ENCODE results near the gene CLINT1. TPM values are rescaled to one million over a fixed set of nuclear protein-coding genes. Genes with fewer than 3 reads are reported as not detected.
A peak's percentile ranks its signal among the peaks of the same experiment; 100 is the strongest.

Gene CLINT1
- total and polyA plus RNA-seq, 8 donors = 68.0 to 118 (median 106) TPM

DNA sequence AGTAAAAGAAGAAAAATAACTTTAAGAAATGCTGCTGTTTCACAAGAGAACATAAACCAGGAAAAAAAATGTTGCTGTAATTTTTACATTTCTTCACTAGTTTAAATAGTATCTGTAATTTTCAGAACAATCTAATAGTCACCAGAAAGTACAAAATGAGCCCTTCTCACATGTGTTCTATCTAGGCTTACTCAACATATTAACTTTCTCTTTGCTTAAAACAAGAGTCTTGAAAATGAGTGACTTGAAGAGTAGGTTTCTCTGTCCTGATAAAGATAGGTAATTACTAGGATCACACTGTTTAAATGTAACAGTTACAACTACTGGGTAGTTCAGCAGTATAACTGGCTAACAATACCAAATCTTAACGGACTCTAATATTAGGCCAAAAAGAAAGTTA is 37.5 kb downstream of the CLINT1 start:
- H3K4me3 ChIP-seq = no peak overlapping the region
- H3K9me3 ChIP-seq = no peaks in the 10 kb centered on the region
- DNase-seq (no peak), ATAC-seq (peak; percentile 35)
- no peaks in the 10 kb centered on the region for H3K27me3 ChIP-seq
- TF ChIP-seq, protein P1, sequence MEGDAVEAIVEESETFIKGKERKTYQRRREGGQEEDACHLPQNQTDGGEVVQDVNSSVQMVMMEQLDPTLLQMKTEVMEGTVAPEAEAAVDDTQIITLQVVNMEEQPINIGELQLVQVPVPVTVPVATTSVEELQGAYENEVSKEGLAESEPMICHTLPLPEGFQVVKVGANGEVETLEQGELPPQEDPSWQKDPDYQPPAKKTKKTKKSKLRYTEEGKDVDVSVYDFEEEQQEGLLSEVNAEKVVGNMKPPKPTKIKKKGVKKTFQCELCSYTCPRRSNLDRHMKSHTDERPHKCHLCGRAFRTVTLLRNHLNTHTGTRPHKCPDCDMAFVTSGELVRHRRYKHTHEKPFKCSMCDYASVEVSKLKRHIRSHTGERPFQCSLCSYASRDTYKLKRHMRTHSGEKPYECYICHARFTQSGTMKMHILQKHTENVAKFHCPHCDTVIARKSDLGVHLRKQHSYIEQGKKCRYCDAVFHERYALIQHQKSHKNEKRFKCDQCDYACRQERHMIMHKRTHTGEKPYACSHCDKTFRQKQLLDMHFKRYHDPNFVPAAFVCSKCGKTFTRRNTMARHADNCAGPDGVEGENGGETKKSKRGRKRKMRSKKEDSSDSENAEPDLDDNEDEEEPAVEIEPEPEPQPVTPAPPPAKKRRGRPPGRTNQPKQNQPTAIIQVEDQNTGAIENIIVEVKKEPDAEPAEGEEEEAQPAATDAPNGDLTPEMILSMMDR (IDR thresholded peaks at IDR 0.05) = no peak
- no peak overlapping the region for H3K27ac ChIP-seq
- no peaks in the 10 kb centered on the region for H3K36me3 ChIP-seq
- intact Hi-C loops (cut with DNase I) = loop anchor here in 1 of 2 donors (10.0 kb wide), 1 partner anchor 173 kb away; no protein-coding TSS in a partner anchor
- H3K4me1 ChIP-seq = peaks cover 13 to 30% of the 10 kb centered on the region in 2 donors

DNA sequence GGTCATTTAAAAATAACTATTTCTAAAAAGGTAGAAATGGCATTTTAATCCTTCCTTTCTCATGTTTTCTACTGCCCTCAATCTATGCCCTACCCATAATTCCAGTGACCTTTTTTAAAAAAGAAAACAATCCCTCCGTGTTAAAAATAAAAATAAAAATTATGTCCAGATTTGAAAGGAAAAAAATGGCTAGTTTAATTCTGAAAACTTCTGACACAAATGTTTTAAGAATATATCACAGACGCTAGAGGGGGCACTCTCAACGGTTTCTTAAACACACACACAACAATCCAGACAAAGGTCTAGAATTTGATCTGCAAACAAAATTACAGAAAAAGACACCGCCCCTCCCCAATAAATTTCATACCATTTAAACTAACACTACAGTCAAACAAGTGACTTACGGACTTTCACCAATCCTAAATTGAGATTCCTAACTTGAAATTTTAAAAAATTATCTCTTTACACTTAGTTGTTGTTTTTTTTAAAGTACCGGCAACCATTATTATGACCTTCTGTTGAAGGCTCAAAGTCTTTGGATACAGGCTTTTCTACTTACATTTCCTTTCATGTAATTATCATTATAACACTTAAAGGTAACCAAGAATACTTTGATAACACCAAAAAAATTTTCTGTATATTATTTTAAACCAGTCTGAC is 38.2 kb downstream of the CLINT1 start:
- Histone ChIP-seq H3K36me3 (no peaks in the 10 kb centered on the region), H3K9me3 (no peaks in the 10 kb centered on the region), H3K27me3 (no peaks in the 10 kb centered on the region), H3K4me1 (peaks cover 11 to 24% of the 10 kb centered on the region in 2 donors), H3K4me3 (no peak overlapping the region), H3K27ac (no peak overlapping the region)
- DNase-seq (peak in 2 of 4 donors; percentile 43 to 64), ATAC-seq (peak; percentile 72)
- intact Hi-C loops (cut with DNase I) = loop anchor here in 1 of 2 donors (10.0 kb wide), 1 partner anchor 174 kb away; no protein-coding TSS in a partner anchor
- TF ChIP-seq, protein P1 (IDR thresholded peaks at IDR 0.05) = peak in 1 of 2 donors; percentile 41

GRCh38 chr5:157819502-157820115 is 39.3 kb downstream of the CLINT1 start:
- no peaks in the 10 kb centered on the region for H3K27me3 ChIP-seq
- H3K4me3 ChIP-seq = no peak overlapping the region
- no peaks in the 10 kb centered on the region for H3K9me3 ChIP-seq
- intact Hi-C loops (cut with DNase I) = loop anchor here in 1 of 2 donors (10.0 kb wide), 1 partner anchor 175 kb away; no protein-coding TSS in a partner anchor
- TF ChIP-seq, protein P1 (IDR thresholded peaks at IDR 0.05) = no peak
- DNase-seq (peak in 1 of 4 donors; percentile 22), ATAC-seq (no peak)
- H3K4me1 ChIP-seq = peaks cover 11 to 20% of the 10 kb centered on the region in 2 donors
- H3K36me3 ChIP-seq = peaks cover 0 to 3% of the 10 kb centered on the region in 2 donors
- peak overlapping the region in 1 of 2 donors; percentile 14 for H3K27ac ChIP-seq

GRCh38 chr5:157818368-157818767 is 40.6 kb downstream of the CLINT1 start:
- no peak for ATAC-seq
- DNase-seq = no peak
- Histone ChIP-seq H3K36me3 (peaks cover 0 to 15% of the 10 kb centered on the region in 2 donors), H3K4me1 (peaks cover 11 to 20% of the 10 kb centered on the region in 2 donors), H3K27ac (no peak overlapping the region), H3K4me3 (no peak overlapping the region), H3K9me3 (no peaks in the 10 kb centered on the region), H3K27me3 (no peaks in the 10 kb centered on the region)
- intact Hi-C loops (cut with DNase I) = no loop called here
- TF ChIP-seq, protein P1 (IDR thresholded peaks at IDR 0.05) = no peak

DNA sequence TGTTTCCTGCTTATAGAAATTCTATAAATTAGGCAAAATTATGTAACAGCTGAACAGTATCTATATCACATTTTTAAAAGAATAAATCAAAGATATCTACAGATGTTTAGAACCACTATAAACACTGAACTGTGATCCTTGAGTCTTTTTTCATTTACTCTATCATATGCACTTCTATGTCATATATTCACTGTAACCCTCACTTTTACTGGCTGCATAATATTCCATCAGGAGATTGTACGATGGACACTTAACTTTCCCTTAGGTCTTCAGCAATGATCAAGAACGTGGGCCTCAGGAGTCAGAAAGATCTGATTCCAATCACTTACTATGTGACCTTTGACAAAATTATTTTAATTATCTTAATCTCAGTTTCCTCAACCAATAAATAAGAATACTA is 41.0 kb downstream of the CLINT1 start:
- H3K27me3 ChIP-seq = no peaks in the 10 kb centered on the region
- TF ChIP-seq, protein P1 (IDR thresholded peaks at IDR 0.05) = no peak
- ATAC-seq (no peak), DNase-seq (no peak)
- no peak overlapping the region for H3K27ac ChIP-seq
- H3K4me3 ChIP-seq = no peak overlapping the region
- H3K9me3 ChIP-seq = no peaks in the 10 kb centered on the region
- H3K4me1 ChIP-seq = peaks cover 11 to 20% of the 10 kb centered on the region in 2 donors
- intact Hi-C loops (cut with DNase I) = no loop called here
- H3K36me3 ChIP-seq = peaks cover 0 to 20% of the 10 kb centered on the region in 2 donors

Measured in left lung (tissue), 10 donors.